ENCODE results near the gene CELF4.

GRCh38 chr18:37249895-37250618 is 315.5 kb downstream of the CELF4 start:
- TF ChIP-seq EZH2 (IDR thresholded peaks at IDR 0.05; ENCODE audit: insufficient read depth, poor library complexity, severe bottlenecking) (no peak), EZH2phosphoT487 (IDR thresholded peaks at IDR 0.05; ENCODE audit: insufficient read depth, low read depth) (no peak)

All from GM23248 (cell line).